ENCODE results near the gene BORCS8. TPM values are rescaled to one million over a fixed set of nuclear protein-coding genes. Genes with fewer than 3 reads are reported as not detected.

The BORCS8 gene
- total and polyA plus RNA-seq, 2 of the 13 experiments (the other 11 are each of a cell fraction or from before 2014, with no cell fraction given): 9.6 to 13.3 TPM

DNA sequence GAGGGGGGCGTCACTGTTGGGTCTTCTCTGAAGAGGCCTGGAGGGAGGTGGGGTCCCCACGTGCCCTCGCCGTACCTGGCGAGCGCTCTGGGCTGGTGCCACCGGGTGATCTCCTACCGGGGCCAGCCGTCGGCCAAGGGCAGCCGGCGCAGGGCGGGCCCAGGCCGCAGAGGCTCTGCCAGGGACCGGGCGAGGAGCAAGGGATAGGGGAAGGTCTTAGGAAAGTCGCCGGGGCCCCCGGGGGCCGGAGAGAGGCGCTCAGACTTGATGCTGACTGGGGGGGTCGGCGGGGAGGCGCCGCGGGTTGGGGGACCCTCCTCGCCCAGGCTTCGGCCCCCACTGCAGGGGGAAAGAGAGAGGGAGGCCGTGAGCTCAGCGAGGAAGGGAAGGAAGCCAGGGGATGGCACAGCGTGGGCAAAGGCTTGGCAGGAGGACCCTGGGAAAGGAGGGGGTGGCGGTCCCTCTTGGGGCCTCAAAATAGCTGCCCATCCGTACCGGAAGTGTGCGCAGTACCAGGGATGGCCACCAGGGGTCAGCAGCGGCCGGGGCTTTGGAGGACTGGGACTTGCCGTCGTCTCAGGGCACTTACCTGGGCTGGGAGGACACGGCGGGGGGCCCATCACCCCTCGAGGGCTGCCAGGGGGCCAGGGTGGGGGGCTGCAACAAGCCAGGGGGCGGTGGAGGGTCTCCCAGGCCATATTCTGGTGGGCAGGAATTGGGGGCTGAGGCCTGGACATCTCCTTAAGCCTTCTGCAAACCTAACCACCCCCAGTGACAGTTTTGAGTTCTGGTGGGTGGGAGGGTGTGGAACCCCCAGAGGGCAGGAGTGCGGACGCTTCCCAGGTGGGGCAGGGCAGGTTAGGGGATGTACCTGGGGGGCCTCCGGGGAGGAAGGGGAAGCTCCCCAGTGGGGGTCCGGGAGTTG, 46.0 kb downstream of the BORCS8 start (continued):
- no peak for TF ChIP-seq ZNF383 (CRISPR knock-in tag; IDR thresholded peaks at IDR 0.05; ENCODE audit: borderline replicate concordance)
- TF ChIP-seq ELF3 (CRISPR knock-in tag; IDR thresholded peaks at IDR 0.05): peak; percentile 35; the same call in 1 of the 2 replicates
- TF ChIP-seq, protein P1, sequence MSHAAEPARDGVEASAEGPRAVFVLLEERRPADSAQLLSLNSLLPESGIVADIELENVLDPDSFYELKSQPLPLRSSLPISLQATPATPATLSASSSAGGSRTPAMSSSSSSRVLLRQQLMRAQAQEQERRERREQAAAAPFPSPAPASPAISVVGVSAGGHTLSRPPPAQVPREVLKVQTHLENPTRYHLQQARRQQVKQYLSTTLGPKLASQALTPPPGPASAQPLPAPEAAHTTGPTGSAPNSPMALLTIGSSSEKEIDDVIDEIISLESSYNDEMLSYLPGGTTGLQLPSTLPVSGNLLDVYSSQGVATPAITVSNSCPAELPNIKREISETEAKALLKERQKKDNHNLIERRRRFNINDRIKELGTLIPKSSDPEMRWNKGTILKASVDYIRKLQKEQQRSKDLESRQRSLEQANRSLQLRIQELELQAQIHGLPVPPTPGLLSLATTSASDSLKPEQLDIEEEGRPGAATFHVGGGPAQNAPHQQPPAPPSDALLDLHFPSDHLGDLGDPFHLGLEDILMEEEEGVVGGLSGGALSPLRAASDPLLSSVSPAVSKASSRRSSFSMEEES (CRISPR knock-in tag; IDR thresholded peaks at IDR 0.05): no peak
- TF ChIP-seq, protein P2, sequence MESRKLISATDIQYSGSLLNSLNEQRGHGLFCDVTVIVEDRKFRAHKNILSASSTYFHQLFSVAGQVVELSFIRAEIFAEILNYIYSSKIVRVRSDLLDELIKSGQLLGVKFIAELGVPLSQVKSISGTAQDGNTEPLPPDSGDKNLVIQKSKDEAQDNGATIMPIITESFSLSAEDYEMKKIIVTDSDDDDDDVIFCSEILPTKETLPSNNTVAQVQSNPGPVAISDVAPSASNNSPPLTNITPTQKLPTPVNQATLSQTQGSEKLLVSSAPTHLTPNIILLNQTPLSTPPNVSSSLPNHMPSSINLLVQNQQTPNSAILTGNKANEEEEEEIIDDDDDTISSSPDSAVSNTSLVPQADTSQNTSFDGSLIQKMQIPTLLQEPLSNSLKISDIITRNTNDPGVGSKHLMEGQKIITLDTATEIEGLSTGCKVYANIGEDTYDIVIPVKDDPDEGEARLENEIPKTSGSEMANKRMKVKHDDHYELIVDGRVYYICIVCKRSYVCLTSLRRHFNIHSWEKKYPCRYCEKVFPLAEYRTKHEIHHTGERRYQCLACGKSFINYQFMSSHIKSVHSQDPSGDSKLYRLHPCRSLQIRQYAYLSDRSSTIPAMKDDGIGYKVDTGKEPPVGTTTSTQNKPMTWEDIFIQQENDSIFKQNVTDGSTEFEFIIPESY (CRISPR knock-in tag; IDR thresholded peaks at IDR 0.05): peak; percentile 83
- TF ChIP-seq, protein P3, sequence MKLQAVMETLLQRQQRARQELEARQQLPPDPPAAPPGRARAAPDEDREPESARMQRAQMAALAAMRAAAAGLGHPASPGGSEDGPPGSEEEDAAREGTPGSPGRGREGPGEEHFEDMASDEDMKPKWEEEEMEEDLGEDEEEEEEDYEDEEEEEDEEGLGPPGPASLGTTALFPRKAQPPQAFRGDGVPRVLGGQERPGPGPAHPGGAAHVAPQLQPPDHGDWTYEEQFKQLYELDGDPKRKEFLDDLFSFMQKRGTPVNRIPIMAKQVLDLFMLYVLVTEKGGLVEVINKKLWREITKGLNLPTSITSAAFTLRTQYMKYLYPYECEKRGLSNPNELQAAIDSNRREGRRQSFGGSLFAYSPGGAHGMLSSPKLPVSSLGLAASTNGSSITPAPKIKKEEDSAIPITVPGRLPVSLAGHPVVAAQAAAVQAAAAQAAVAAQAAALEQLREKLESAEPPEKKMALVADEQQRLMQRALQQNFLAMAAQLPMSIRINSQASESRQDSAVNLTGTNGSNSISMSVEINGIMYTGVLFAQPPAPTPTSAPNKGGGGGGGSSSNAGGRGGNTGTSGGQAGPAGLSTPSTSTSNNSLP (IDR thresholded peaks at IDR 0.05; ENCODE audit: low read depth, low read length): no peak
- TF ChIP-seq, protein P4, sequence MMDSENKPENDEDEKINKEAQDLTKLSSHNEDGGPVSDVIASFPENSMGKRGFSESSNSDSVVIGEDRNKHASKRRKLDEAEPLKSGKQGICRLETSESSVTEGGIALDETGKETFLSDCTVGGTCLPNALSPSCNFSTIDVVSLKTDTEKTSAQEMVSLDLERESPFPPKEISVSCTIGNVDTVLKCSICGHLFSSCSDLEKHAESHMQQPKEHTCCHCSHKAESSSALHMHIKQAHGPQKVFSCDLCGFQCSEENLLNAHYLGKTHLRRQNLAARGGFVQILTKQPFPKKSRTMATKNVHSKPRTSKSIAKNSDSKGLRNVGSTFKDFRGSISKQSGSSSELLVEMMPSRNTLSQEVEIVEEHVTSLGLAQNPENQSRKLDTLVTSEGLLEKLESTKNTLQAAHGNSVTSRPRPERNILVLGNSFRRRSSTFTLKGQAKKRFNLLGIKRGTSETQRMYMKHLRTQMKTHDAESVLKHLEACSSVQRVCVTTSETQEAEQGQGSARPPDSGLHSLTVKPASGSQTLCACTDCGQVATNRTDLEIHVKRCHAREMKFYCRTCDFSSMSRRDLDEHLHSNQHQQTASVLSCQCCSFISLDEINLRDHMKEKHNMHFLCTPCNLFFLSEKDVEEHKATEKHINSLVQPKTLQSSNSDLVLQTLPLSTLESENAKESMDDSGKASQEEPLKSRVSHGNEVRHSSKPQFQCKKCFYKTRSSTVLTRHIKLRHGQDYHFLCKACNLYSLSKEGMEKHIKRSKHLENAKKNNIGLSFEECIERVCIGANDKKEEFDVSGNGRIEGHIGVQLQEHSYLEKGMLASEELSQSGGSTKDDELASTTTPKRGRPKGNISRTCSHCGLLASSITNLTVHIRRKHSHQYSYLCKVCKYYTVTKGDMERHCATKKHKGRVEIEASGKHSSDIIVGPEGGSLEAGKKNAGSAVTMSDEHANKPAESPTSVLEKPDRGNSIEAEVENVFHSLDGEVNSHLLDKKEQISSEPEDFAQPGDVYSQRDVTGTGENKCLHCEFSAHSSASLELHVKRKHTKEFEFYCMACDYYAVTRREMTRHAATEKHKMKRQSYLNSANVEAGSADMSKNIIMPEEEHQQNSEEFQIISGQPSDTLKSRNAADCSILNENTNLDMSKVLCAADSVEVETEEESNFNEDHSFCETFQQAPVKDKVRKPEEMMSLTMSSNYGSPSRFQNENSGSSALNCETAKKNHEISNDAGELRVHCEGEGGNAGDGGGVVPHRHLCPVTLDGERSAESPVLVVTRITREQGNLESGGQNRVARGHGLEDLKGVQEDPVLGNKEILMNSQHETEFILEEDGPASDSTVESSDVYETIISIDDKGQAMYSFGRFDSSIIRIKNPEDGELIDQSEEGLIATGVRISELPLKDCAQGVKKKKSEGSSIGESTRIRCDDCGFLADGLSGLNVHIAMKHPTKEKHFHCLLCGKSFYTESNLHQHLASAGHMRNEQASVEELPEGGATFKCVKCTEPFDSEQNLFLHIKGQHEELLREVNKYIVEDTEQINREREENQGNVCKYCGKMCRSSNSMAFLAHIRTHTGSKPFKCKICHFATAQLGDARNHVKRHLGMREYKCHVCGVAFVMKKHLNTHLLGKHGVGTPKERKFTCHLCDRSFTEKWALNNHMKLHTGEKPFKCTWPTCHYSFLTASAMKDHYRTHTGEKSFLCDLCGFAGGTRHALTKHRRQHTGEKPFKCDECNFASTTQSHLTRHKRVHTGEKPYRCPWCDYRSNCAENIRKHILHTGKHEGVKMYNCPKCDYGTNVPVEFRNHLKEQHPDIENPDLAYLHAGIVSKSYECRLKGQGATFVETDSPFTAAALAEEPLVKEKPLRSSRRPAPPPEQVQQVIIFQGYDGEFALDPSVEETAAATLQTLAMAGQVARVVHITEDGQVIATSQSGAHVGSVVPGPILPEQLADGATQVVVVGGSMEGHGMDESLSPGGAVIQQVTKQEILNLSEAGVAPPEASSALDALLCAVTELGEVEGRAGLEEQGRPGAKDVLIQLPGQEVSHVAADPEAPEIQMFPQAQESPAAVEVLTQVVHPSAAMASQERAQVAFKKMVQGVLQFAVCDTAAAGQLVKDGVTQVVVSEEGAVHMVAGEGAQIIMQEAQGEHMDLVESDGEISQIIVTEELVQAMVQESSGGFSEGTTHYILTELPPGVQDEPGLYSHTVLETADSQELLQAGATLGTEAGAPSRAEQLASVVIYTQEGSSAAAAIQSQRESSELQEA (CRISPR knock-in tag; IDR thresholded peaks at IDR 0.05; ENCODE audit: not compliant biosample characterization): no peak
- no peak for TF ChIP-seq ZSCAN25 (CRISPR knock-in tag; IDR thresholded peaks at IDR 0.05)
- TF ChIP-seq, protein P5, sequence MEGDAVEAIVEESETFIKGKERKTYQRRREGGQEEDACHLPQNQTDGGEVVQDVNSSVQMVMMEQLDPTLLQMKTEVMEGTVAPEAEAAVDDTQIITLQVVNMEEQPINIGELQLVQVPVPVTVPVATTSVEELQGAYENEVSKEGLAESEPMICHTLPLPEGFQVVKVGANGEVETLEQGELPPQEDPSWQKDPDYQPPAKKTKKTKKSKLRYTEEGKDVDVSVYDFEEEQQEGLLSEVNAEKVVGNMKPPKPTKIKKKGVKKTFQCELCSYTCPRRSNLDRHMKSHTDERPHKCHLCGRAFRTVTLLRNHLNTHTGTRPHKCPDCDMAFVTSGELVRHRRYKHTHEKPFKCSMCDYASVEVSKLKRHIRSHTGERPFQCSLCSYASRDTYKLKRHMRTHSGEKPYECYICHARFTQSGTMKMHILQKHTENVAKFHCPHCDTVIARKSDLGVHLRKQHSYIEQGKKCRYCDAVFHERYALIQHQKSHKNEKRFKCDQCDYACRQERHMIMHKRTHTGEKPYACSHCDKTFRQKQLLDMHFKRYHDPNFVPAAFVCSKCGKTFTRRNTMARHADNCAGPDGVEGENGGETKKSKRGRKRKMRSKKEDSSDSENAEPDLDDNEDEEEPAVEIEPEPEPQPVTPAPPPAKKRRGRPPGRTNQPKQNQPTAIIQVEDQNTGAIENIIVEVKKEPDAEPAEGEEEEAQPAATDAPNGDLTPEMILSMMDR (CRISPR knock-in tag; IDR thresholded peaks at IDR 0.05): peak; percentile 98
- 0 out of 2 replicates have a peak, but pooled peaks have one; percentile 24 for TF ChIP-seq GATAD2A (CRISPR knock-in tag; IDR thresholded peaks at IDR 0.05)
- peak; percentile 33 for TF ChIP-seq PHF5A (CRISPR knock-in tag; IDR thresholded peaks at IDR 0.05; ENCODE audit: low read depth, unreplicated experiment)
- peak; percentile 98 for TF ChIP-seq ETV5 (CRISPR knock-in tag; IDR thresholded peaks at IDR 0.05; ENCODE audit: borderline replicate concordance)
- TF ChIP-seq ZNF614 (CRISPR knock-in tag; IDR thresholded peaks at IDR 0.05; ENCODE audit: borderline replicate concordance): peak; percentile 30; the same call in 1 of the 2 replicates
